Effector CD4-positive, alpha-beta T cell (primary cell): Measurements from ENCODE around the gene STPG3.
A peak's percentile ranks its signal among the peaks of the same experiment; 100 is the strongest.

ENCODE experiments used
- DNase-seq: peaks from one replicate; pipeline ENCODE4 v3.0.0-alpha.2; 2020

The STPG3 gene

DNA sequence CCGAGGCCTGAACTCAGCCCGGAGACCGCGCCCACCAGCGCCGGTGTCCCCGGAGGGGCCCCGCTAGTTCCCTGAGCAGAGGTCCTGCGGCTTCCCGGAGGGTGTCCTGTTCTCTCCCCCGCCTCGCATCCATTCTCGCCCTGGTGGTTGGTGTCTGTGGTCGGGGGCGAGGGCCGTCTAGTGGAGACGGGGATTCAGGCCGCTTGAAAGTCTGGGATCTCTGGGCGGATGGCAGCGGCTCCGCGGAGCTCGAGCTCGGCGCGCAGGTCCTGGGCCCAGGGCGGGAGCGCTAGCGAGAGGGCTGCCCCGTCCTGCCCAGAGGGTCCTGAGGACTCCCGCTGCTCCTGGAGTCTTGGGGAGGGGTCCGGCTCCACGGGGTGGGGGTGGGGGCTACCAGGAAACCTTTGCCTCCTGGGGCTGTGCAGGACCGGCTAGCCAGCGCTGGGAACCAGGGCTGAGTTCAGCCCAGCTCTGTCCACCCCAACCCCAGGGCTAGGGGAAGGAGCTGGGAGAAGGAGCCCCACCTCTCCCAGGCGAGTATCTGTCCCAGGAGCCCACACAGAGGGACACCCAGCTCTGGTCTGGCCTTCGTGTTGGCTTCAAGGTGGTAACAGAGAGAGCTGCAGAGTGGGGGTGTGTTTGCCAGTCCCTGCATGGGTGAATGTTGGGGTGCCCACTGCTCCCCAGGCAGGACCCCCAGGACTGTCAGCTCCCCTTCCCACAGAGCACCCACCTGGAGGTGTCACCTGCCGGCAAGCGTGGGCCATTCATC is 30.4 kb downstream of the STPG3 start:
- no peak for DNase-seq

DNA sequence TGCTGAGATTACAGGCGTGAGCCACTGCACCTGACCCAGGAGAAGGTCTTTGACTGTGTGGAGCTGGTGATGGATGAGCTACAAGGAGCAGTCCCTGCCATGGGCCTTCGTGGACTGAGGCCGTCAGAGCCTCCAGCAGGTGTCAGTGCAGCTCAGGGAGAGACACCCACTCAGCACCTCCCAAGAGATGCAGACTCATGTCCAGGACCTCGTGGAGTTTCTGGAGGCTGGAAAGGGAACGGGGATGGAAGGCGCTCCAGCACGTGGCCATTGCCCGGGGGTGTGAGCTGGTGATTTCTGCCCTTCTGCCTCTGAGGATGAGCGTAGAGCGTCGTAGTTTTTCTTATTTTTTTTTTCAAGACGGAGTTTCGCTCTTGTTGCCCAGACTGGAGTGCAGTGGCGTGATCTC is 35.9 kb downstream of the STPG3 start:
- DNase-seq = no peak

DNA sequence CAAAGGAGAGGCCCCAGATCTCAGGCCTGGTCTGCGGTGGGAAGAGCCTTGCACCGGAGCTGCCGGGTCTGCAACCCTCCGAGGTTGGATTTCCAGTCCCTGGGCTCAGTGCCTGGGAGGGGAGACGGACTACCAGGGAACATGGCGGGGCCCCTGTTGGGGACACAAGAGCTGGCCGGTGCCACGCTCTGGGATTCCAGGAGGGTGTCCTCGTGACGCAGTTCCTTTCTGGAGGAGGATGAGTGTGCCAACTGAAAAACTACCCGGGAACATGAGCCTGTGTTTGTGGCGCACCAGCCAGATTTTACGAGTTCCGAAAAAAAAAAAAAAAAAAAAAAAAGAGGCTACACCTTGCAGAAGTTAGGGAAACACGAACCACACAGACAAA is 42.0 kb downstream of the STPG3 start:
- no peak for DNase-seq

DNA sequence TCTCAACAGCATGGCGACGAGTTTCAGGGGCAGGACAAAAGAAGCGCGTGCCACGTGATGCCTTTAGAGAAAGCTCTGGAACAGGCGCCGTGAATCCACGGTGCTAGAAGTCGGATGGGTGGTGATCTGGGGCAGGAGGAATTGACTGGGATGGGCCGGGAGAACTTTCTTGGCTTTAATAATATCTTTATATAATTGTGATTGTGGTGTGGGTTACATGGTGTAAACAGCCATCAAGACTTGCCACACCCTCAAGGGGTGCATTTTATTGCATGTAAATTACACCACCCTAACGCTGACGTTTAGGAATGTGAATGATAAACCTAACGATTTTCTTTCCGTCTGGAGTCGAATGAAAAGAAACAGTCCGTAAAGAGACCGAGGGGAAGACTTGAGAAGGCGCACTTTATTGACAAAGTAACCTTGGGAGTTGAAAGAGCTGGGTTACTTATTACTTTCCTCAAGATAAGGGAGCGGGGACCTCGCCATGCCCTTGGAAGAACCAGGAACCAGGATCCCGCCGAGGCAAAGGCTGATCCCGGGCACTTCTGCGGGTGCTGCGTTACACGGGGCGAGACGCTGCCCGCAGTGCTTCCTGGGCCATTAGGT is 42.5 kb downstream of the STPG3 start:
- DNase-seq = no peak

DNA sequence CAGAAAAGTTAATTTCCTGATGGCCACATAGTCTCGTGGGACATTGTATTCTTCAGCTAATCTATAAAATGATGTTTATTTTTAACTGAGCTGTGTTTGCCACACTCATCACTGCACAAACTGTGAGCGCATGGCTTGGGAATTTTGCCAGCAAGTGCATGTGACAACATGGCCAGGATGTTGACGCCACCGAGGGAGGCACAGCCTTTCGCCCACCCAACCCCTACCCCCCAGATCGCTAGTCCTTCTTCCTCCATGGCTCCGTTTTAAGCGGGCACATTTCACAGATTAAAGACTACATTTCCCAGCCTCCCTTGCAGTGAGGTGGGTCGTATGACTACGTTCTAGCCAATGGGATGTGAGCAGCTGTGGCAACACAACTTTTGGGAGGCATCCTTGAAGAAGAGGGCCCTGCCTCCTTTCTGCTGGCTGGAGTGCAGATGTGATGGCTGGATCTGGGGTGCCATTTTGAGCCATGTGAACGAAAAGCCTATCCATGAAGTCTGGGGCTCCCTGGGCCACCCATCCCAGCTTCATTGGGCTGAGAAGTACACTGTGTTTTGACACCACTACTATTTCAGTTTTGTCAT is 43.1 kb downstream of the STPG3 start:
- DNase-seq = no peak

GRCh38 chr9:137294681-137295237 is 43.7 kb downstream of the STPG3 start:
- DNase-seq = no peak

- DNase-seq = peak; percentile 37
Measured at GRCh38 chr9:137295238-137295811, 44.2 kb downstream of the STPG3 start.

GRCh38 chr9:137295849-137296669 is 45.0 kb downstream of the STPG3 start:
- no peak for DNase-seq

GRCh38 chr9:137296670-137297664 is 45.9 kb downstream of the STPG3 start:
- DNase-seq = no peak

DNA sequence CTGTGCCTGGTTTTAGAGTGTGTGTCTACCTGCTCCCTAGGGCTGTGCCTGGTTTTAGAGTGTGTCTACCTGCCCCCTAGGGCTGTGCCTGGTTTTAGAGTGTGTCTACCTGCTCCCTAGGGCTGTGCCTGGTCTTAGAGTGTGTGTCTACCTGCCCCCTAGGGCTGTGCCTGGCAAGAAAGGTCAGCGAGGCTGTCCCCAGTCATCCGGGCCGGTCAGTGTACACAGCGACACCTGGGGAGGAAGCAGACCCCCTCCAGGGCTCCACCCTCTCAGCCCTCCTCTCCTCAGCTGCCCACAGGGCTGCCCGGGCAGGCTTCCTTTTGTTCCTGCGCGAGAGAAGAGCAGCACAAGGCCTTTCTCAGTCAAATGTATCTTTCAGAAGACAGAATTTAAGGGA is 46.9 kb downstream of the STPG3 start:
- no peak for DNase-seq

GRCh38 chr9:137298401-137299202 is 47.5 kb downstream of the STPG3 start:
- no peak for DNase-seq

DNA sequence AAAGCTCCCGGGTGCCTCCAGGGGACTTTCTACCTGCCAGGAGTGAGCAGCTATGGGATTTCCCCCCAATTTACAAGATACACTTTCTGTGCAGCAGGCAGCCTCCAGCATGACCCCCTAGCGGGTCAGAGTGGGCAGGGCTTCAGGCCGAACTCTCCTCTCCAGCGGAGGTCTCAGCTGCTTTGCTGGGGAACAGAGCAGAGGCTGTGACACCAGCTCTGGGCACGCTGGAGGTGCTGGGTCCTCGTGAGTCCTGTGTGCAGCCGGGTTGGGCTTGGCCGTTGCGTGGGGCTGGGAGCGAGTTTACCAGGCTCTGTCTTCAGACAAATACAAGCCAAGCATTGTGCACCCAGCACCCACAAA is 48.1 kb downstream of the STPG3 start:
- no peak for DNase-seq

- no peak for DNase-seq
Measured at GRCh38 chr9:137299938-137300337, 48.9 kb downstream of the STPG3 start.

- no peak for DNase-seq
Measured at GRCh38 chr9:137300567-137301080, 49.5 kb downstream of the STPG3 start.

- no peak for DNase-seq
Measured at GRCh38 chr9:137301081-137301947, 50.2 kb downstream of the STPG3 start.

GRCh38 chr9:137302118-137302448 is 51.0 kb downstream of the STPG3 start, which contains the start of gene NRARP:
TSS of gene NRARP (minus strand) at chr9:137302271. CDS start at chr9:137301928, 343 bp downstream.
- peak; percentile 92 for DNase-seq

DNA sequence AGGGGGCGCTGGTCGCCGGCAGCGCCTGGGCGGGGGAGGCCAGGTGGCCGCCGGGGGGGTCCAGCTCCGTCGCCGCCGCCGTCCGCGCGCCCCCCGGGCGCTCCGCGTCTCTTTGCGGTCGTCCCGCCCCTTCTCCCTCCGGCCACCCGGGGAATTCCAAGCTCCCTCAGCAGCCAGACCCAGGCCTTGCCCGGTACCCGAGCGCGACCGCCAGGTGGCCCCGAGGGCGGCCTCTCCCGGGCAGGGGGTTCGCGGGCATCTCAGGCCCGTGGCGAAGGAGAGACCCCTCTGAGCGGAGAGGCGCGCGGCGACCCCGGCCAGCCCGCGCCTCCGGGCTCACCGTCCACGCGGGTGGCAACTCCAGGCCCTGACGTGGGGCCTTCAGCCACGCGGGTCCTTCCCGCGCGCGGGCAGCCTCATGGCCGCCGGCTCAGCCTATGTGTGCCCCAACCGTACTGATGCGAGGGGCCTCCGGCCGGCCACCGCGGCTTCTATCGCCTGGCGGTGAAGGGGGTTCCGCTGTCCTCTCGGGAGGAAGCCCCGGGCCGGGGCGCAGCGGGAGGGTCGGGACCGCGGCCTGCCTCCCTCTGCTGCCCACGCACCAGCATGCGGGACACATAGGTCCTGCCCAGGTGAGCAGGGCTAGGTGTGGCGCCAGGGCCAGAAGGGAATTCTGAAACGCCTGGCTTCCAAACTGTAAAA is 51.5 kb downstream of the STPG3 start:
- DNase-seq = no peak
